Measurements from ENCODE around the gene EZH2.

GRCh38 chr7:148794476-148794875 is 89.6 kb downstream of the EZH2 start:
- TF ChIP-seq CTCF (conservative IDR thresholded peaks at IDR 0.05; ENCODE audit: low read depth, low read length) (no peak), RCOR1 (IDR thresholded peaks at IDR 0.05; ENCODE audit: insufficient replicate concordance, low read length) (no peak)
